ENCODE measurements around the gene CBX5. TPM values are rescaled to one million over a fixed set of nuclear protein-coding genes. Genes with fewer than 3 reads are reported as not detected.

The CBX5 gene
- total and polyA plus RNA-seq, 9 of the 15 experiments (the other 6 are each of a cell fraction or from before 2014, with no cell fraction given), result 32.6 to 102 (median 59.2) TPM

GRCh38 chr12:54215989-54216796 is 63.7 kb downstream of the CBX5 start (continued):
- TF ChIP-seq TFAP4 (CRISPR knock-in tag; IDR thresholded peaks at IDR 0.05; ENCODE audit: borderline replicate concordance) (0 out of 2 replicates have a peak, but pooled peaks have one; percentile 3), ATF7 (IDR thresholded peaks at IDR 0.05) (peak; percentile 22; the same call in 1 of the 2 replicates), EGR1 (conservative IDR thresholded peaks at IDR 0.05) (peak; percentile 60), PKNOX1 (IDR thresholded peaks at IDR 0.05) (peak; percentile 64), NR3C1 (CRISPR knock-in tag; IDR thresholded peaks at IDR 0.05) (0 out of 2 replicates have a peak, but pooled peaks have one; percentile 40), RBM25 (IDR thresholded peaks at IDR 0.05; ENCODE audit: low read depth, low read length, severe bottlenecking) (peak; percentile 77), PHF20 (IDR thresholded peaks at IDR 0.05; ENCODE audit: partially characterized antibody) (peak; percentile 78), HDAC2 (IDR thresholded peaks at IDR 0.05) (peak; percentile 96), CREM (IDR thresholded peaks at IDR 0.05; ENCODE audit: low read depth) (peak; percentile 74), ZBTB7A (IDR thresholded peaks at IDR 0.05; ENCODE audit: borderline replicate concordance, control insufficient read depth, low read depth, low read length) (peak; percentile 64; the same call in 1 of the 2 replicates), CEBPG (CRISPR knock-in tag; IDR thresholded peaks at IDR 0.05) (no peak), CEBPG (tag; conservative IDR thresholded peaks at IDR 0.05 in 1 of 2, IDR thresholded peaks at IDR 0.05 in 1 of 2) (no peak), ZNF609 (CRISPR knock-in tag; IDR thresholded peaks at IDR 0.05; ENCODE audit: borderline replicate concordance) (0 out of 2 replicates have a peak, but pooled peaks have one; percentile 32), HDGF (IDR thresholded peaks at IDR 0.05) (peak; percentile 93), KDM1A (IDR thresholded peaks at IDR 0.05) (peak; percentile 92 to 96), MNT (conservative IDR thresholded peaks at IDR 0.05) (0 out of 4 replicates have a peak, but pooled peaks of 1 of the 2 experiments have one; percentile 8)
